D721Med (cell line): ENCODE data around the gene ENDOU.

Source experiments
- DNase-seq: peaks from one replicate; pipeline ENCODE4 v3.0.0; 2011; ENCODE audit warnings: low spot score; ENCODE audit not compliant: insufficient read length
- FAIRE-seq: peaks from 2 replicates; lab custom pipeline; 2011; peaks lifted over from hg19 to GRCh38; lab: Jason Lieb, UNC
- CTCF ChIP-seq: IDR thresholded peaks from 2 replicates; pipeline ENCODE4 v1.5.1; 2012; ENCODE audit warnings: mild to moderate bottlenecking, control low read depth; ENCODE audit not compliant: insufficient read depth; ENCODE audit errors: missing control alignments

Gene ENDOU

GRCh38 chr12:47729233-47729632 lies 3.9 kb upstream of the ENDOU start:
- DNase-seq (no peak), FAIRE-seq (no peak)
- TF ChIP-seq CTCF: no peak

GRCh38 chr12:47725893-47726292 lies 603 bp upstream of the ENDOU start:
- TF ChIP-seq CTCF: no peak
- FAIRE-seq: no peak
- no peak for DNase-seq

- DNase-seq (no peak), FAIRE-seq (no peak)
- no peak for TF ChIP-seq CTCF
Measured at GRCh38 chr12:47722941-47723631, 2.2 kb downstream of the ENDOU start.

- no peak for TF ChIP-seq CTCF
- DNase-seq: no peak
- no peak for FAIRE-seq
Measured at GRCh38 chr12:47722136-47722834, 3.0 kb downstream of the ENDOU start.

- no peak for FAIRE-seq
- no peak for DNase-seq
- no peak for TF ChIP-seq CTCF
Measured at GRCh38 chr12:47721431-47721973, 3.8 kb downstream of the ENDOU start.

- FAIRE-seq (no peak), DNase-seq (no peak)
- TF ChIP-seq CTCF: no peak
Measured at GRCh38 chr12:47718531-47718930, 6.8 kb downstream of the ENDOU start.
